Right lobe of liver (tissue), 6 donors: ENCODE data around the gene KIR2DL3. TPM values are rescaled to one million over a fixed set of nuclear protein-coding genes. Genes with fewer than 3 reads are reported as not detected.
A peak's percentile ranks its signal among the peaks of the same experiment; 100 is the strongest.
"Not testable (repeated sequence)": the region's sequence is repeated elsewhere in the genome, so short reads cannot be mapped to it uniquely, and the experiment has no call there.

Source experiments
- ATAC-seq, 4 donors: fragments of 200-7000 bp; cut with Tn5 transposase; one replicate each; pipeline ENCODE4 v1.9.1; 2020; ENCODE audit warnings: mild to moderate bottlenecking in 4 of 4, moderate library complexity in 4 of 4
- DNase-seq, 3 donors: peaks; one replicate each; pipeline ENCODE4 v3.0.0-alpha.2; 2020
- H3K27ac ChIP-seq, 3 donors: fragments of 200-600 bp; one replicate each; pipeline ENCODE4 v1.8.0; 2022
- H3K27me3 ChIP-seq, 2 donors: fragments of 200-600 bp; one replicate each; pipeline ENCODE4 v1.8.0; 2022
- H3K36me3 ChIP-seq, 4 donors: fragments of 200-600 bp; sonication (generic) in 1 of 4; one replicate each; pipeline versions ENCODE4 v1.5.1 to v1.8.0; 2017 to 2022; ENCODE audit warnings: control low read depth in 1 of 4
- H3K4me1 ChIP-seq, 4 donors: fragments of 200-600 bp; sonication (generic) in 1 of 4; one replicate each; pipeline versions ENCODE4 v1.5.1 to v1.8.0; 2017 to 2022; ENCODE audit warnings: control low read depth in 1 of 4
- H3K4me3 ChIP-seq, 3 donors: fragments of 200-600 bp; one replicate each; pipeline ENCODE4 v1.8.0; 2022
- H3K9me3 ChIP-seq, 4 donors: fragments of 200-600 bp; sonication (generic) in 1 of 4; one replicate each; pipeline versions ENCODE4 v1.5.1 to v1.8.0; 2017 to 2022; ENCODE audit warnings: control low read depth in 1 of 4
- POLR2A ChIP-seq: fragments of 450-650 bp; IDR thresholded peaks from one replicate; pipeline ENCODE4 v1.6.1; 2017; ENCODE audit warnings: antibody characterized with exemption, mild to moderate bottlenecking
- WGBS: methylation state at CpG from one replicate; pipeline ENCODE4 v1.1.6; 2018; ENCODE audit warnings: low coverage, low lambda C conversion rate; ENCODE audit not compliant: insufficient coverage; ENCODE audit errors: missing lambda C conversion rate; 5-methylcytosine and 5-hydroxymethylcytosine counted together
- intact Hi-C, 2 donors: fragments of 100-400 bp; cut with DNase I; formaldehyde crosslinking; loops; one replicate each; pipeline versions ENCODE4 v1.11.2 to v1.14.1; 2022
- total RNA-seq, 6 experiments: library from RNA; depleted of rRNA in 2 of 6; stranded (reverse); fragments of >200 nt in 2 of 6; fragmentation: NEBNext Ultra II Directional in 3 of 6; extraction: Animal tissue kit (Norgen Biotek cat#: 25700) in 3 of 6; gene quantifications; one replicate each; pipeline versions ENCODE4 v1.1.0 to v1.2.4, GENCODE V29; 2016 to 2023
- TF ChIP-seq, protein P1 (sequence below), 4 donors: fragments of 200-600 bp in 3 of 4; fragments of 450-650 bp in 1 of 4; IDR thresholded peaks; one replicate each; pipeline versions ENCODE4 v1.5.1 to v1.8.0; 2016 to 2022; ENCODE audit warnings: antibody characterized with exemption in 4 of 4, mild to moderate bottlenecking in 2 of 4
- donor health status: DM: no; HTN: yes; CAD: no.
- donor health status: DM: no; HTN: no; CAD: no.
- donor health status: DM: no; HTN: no; CAD: no.
- donor health status: DM: no; HTN: yes; CAD: no.
- donor health status: DM: no; HTN: yes; CAD: no.

Gene KIR2DL3
- total RNA-seq, 6 experiments from 2014 or later = not detected

DNA sequence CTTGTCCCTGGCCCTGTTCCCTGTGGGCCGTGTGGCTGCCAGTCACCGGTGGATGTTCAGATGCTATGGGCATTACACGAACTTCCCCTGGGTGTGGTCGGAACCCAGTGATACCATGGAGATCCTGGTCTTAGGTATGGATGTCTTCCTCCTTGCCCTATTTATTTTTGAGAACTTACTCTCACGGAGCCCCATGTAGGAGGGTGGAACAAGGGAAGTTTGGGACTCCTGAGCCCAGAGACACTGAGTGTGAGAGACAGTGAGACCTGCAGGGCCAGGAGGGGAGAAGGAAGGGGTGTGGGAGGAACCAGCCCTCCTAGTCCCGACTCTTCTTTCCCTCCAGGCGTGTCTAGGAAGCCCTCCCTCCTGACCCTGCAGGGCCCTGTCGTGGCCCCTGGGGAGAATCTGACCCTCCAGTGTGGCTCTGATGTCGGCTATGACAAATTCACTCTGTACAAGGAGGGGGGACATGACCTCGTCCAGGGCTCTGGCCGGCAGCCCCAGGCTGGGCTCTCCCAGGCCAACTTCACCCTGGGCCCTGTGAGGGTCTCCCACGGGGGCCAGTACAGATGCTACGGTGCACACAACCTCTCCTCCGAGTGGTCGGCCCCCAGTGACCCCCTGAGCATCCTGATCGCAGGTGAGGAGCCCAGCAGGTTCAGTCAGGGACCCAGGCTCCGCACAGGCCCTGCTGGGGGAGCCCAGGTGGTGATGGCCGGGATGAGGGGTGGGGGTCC, 28.9 kb upstream of the KIR2DL3 start:
- 20% methylated on average over 1 of the region's 18 CpGs for WGBS
- Histone ChIP-seq H3K36me3 (no peaks in the 10 kb centered on the region), H3K27ac (no peak overlapping the region), H3K9me3 (no peaks in the 10 kb centered on the region), H3K4me1 (no peaks in the 10 kb centered on the region), H3K27me3 (no peaks in the 10 kb centered on the region), H3K4me3 (no peak overlapping the region)
- DNase-seq = no peak
- no peak for TF ChIP-seq POLR2A
- TF ChIP-seq, protein P1, sequence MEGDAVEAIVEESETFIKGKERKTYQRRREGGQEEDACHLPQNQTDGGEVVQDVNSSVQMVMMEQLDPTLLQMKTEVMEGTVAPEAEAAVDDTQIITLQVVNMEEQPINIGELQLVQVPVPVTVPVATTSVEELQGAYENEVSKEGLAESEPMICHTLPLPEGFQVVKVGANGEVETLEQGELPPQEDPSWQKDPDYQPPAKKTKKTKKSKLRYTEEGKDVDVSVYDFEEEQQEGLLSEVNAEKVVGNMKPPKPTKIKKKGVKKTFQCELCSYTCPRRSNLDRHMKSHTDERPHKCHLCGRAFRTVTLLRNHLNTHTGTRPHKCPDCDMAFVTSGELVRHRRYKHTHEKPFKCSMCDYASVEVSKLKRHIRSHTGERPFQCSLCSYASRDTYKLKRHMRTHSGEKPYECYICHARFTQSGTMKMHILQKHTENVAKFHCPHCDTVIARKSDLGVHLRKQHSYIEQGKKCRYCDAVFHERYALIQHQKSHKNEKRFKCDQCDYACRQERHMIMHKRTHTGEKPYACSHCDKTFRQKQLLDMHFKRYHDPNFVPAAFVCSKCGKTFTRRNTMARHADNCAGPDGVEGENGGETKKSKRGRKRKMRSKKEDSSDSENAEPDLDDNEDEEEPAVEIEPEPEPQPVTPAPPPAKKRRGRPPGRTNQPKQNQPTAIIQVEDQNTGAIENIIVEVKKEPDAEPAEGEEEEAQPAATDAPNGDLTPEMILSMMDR (IDR thresholded peaks at IDR 0.05) = no peak
- intact Hi-C loops = no loop called here
- peak in 1 of 4 donors; percentile 18 for ATAC-seq

DNA sequence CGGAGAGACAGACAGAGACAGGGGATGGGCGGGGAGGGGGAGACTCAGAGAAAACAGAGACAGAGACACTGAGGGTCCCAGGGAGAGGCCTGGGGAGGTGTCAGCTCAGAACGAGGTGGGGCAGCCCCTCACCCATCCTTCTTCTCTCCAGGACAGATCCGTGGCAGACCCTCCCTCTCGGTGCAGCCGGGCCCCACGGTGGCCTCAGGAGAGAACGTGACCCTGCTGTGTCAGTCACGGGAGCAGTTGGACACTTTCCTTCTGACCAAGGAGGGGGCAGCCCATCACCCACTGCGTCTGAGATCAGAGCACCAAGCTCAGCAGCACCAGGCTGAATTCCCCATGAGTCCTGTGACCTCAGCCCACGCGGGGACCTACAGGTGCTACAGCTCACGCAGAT, 28.4 kb upstream of the KIR2DL3 start:
- 33% methylated on average over 3 of the region's 13 CpGs for WGBS
- H3K36me3 ChIP-seq, H3K27me3 ChIP-seq, H3K9me3 ChIP-seq, H3K4me3 ChIP-seq, intact Hi-C loops, ATAC-seq, DNase-seq, H3K4me1 ChIP-seq, H3K27ac ChIP-seq: not testable (repeated sequence)

DNA sequence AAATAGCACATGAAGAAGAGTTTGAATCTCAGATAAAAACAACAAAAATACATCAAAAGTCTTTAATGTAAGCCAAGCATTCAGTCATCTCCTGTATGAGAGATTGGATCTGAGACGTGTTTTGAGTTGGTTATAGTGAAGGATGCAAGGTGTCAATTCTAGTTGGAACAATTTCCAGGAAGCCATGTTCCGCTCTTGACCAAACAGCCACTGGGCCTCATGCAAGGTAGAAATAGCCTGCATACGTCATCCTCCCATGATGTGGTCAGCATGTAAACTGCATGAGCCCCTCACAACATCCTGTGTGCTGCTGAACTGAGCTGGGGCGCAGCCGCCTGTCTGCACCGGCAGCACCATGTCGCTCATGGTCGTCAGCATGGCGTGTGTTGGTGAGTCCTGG, 14.2 kb upstream of the KIR2DL3 start, which contains the start of gene KIR3DL3:
KIR3DL3 (plus strand) TSS at position 301 of the 400 bp plus-strand sequence; CDS start at position 356, 55 bp downstream.
- 77% methylated on average over 8 of the region's 9 CpGs for WGBS
- no peaks in the 10 kb centered on the region for H3K9me3 ChIP-seq
- DNase-seq (no peak), ATAC-seq (no peak)
- no peaks in the 10 kb centered on the region for H3K27me3 ChIP-seq
- no peak within 1 kb of the TSS for H3K27ac ChIP-seq
- TF ChIP-seq, protein P1 (IDR thresholded peaks at IDR 0.05) = no peak
- no peak for TF ChIP-seq POLR2A
- no peaks in the 10 kb centered on the region for H3K4me1 ChIP-seq
- intact Hi-C loops = no loop called here
- H3K4me3 ChIP-seq = no peak within 1 kb of the TSS
- H3K36me3 ChIP-seq = no peaks in the 10 kb centered on the region

DNA sequence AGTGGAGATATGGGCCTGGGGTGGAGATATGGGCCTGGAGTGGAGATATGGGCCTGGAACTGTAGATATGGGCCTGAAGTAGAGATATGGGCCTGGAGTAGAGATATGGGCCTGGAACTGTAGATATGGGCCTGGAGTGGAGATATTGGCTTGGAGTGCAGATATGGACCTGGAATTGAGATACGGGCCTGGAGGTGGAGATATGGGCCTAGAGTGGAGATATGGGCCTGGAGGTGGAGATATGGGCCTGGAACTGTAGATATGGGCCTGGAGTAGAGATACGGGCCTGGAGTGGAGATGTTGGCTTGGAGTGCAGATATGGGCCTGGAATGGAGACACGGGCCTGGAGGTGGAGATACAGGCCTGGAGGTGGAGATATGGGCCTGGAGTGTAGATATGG, 13.7 kb upstream of the KIR2DL3 start:
- 73% methylated on average over 3 of the region's 3 CpGs for WGBS
- H3K36me3 ChIP-seq = no peaks in the 10 kb centered on the region
- H3K4me3 ChIP-seq = no peak overlapping the region
- intact Hi-C loops = no loop called here
- no peaks in the 10 kb centered on the region for H3K4me1 ChIP-seq
- no peak overlapping the region for H3K27ac ChIP-seq
- ATAC-seq (no peak), DNase-seq (no peak)
- no peaks in the 10 kb centered on the region for H3K27me3 ChIP-seq
- TF ChIP-seq POLR2A = no peak
- TF ChIP-seq, protein P1 (IDR thresholded peaks at IDR 0.05) = no peak
- no peaks in the 10 kb centered on the region for H3K9me3 ChIP-seq

DNA sequence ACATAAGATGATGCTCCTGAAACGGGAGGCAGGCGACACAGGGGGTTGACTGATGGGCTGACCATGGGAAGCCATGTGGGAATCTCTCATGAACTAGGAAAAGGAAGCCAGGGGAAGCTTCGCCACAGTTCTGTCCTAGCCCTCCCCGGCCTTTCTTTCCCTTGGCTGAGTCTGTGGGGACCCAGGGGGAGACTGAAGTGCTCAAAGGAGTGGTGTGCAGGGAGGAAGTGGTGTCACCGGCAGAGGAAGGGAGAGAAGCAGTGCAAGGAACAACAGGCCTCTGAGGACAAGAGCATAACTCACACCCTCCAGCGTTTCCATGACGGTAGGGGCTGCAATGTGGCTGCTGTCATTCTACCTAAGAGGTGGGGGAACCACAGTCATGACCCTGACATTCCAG, 13.0 kb upstream of the KIR2DL3 start:
- ATAC-seq (no peak), DNase-seq (no peak)
- H3K4me1 ChIP-seq = no peaks in the 10 kb centered on the region
- H3K27ac ChIP-seq = no peak overlapping the region
- H3K27me3 ChIP-seq = no peaks in the 10 kb centered on the region
- no peaks in the 10 kb centered on the region for H3K9me3 ChIP-seq
- intact Hi-C loops = no loop called here
- H3K4me3 ChIP-seq = no peak overlapping the region
- no peak for TF ChIP-seq POLR2A
- TF ChIP-seq, protein P1 (IDR thresholded peaks at IDR 0.05) = no peak
- H3K36me3 ChIP-seq = no peaks in the 10 kb centered on the region
- WGBS = 30% methylated on average over 3 of the region's 7 CpGs
